ENCODE data around the gene GID8.

GRCh38 chr20:62953839-62954703, 16.1 kb downstream of the GID8 start:
- TF ChIP-seq PYGO2 (tag; IDR thresholded peaks at IDR 0.05): no peak
- TF ChIP-seq YY1 (IDR thresholded peaks at IDR 0.05; ENCODE audit: borderline replicate concordance in 1 of 3, control insufficient read depth in 1 of 3, extremely low read depth in 1 of 3, insufficient read depth in 3 of 3, insufficient read length in 1 of 3, insufficient replicate concordance in 2 of 3, low read depth in 1 of 3, low read length in 2 of 3): no peak
- TF ChIP-seq, protein P1, sequence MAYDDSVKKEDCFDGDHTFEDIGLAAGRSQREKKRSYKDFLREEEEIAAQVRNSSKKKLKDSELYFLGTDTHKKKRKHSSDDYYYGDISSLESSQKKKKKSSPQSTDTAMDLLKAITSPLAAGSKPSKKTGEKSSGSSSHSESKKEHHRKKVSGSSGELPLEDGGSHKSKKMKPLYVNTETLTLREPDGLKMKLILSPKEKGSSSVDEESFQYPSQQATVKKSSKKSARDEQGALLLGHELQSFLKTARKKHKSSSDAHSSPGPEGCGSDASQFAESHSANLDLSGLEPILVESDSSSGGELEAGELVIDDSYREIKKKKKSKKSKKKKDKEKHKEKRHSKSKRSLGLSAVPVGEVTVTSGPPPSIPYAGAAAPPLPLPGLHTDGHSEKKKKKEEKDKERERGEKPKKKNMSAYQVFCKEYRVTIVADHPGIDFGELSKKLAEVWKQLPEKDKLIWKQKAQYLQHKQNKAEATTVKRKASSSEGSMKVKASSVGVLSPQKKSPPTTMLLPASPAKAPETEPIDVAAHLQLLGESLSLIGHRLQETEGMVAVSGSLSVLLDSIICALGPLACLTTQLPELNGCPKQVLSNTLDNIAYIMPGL (CRISPR knock-in tag; IDR thresholded peaks at IDR 0.05): no peak
